Gastroesophageal sphincter (tissue), 3 donors: Measurements from ENCODE around the gene NFAM1.

ENCODE experiments used
- EP300 ChIP-seq: sonication (generic); formaldehyde crosslinking; IDR thresholded peaks from one replicate; pipeline ENCODE4 v1.6.1; 2017; ENCODE audit warnings: antibody characterized with exemption, mild to moderate bottlenecking
- POLR2A ChIP-seq, 2 donors: fragments of 450-650 bp; IDR thresholded peaks; one replicate each; pipeline ENCODE4 v1.6.1; 2017; ENCODE audit warnings: antibody characterized with exemption in 2 of 2, mild to moderate bottlenecking in 2 of 2, moderate library complexity in 1 of 2
- POLR2AphosphoS5 ChIP-seq: sonication (generic); formaldehyde crosslinking; IDR thresholded peaks from one replicate; pipeline ENCODE4 v1.6.1; 2017; ENCODE audit warnings: antibody characterized with exemption
- TF ChIP-seq, protein P1 (sequence below), 4 experiments: fragments of 200-600 bp in 2 of 4; fragments of 450-650 bp in 2 of 4; sonication (generic) in 1 of 4; IDR thresholded peaks; one replicate each; pipeline ENCODE4 v1.5.1; 2017 to 2019; ENCODE audit warnings: antibody characterized with exemption in 4 of 4, mild to moderate bottlenecking in 2 of 4, moderate library complexity in 2 of 4

DNA sequence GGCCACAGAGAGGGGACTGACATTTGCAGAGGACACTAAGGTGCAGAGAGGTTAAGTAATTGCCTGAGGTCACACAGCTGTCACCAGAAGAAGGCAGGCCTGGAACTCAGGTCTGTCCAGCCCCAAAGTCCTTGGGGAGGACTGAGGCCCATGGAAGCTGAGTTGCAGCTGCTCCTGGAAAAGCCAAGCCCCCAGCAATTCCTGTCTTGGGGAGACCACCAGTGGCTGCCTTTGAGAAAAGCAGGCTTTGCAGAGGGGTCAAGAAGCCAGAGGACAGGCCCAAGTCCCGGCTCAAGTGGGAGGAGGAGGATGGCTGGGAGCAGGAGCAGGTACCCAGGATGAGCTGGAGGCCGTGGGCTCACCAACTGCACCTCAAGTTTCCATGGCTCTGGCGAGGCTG, 3.4 kb downstream of the NFAM1 start:
- TF ChIP-seq, protein P1, sequence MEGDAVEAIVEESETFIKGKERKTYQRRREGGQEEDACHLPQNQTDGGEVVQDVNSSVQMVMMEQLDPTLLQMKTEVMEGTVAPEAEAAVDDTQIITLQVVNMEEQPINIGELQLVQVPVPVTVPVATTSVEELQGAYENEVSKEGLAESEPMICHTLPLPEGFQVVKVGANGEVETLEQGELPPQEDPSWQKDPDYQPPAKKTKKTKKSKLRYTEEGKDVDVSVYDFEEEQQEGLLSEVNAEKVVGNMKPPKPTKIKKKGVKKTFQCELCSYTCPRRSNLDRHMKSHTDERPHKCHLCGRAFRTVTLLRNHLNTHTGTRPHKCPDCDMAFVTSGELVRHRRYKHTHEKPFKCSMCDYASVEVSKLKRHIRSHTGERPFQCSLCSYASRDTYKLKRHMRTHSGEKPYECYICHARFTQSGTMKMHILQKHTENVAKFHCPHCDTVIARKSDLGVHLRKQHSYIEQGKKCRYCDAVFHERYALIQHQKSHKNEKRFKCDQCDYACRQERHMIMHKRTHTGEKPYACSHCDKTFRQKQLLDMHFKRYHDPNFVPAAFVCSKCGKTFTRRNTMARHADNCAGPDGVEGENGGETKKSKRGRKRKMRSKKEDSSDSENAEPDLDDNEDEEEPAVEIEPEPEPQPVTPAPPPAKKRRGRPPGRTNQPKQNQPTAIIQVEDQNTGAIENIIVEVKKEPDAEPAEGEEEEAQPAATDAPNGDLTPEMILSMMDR (IDR thresholded peaks at IDR 0.05) = no peak
- TF ChIP-seq POLR2A (IDR thresholded peaks at IDR 0.05) (no peak), POLR2AphosphoS5 (no peak), EP300 (no peak)
